GM21367 (cell line): ENCODE results near the gene AMTN.

Experiments
- ATAC-seq: cut with Tn5 transposase; IDR thresholded peaks from one replicate; pipeline ENCODE4 v1.9.1; 2021; ENCODE audit not compliant: unreplicated experiment

The AMTN gene

DNA sequence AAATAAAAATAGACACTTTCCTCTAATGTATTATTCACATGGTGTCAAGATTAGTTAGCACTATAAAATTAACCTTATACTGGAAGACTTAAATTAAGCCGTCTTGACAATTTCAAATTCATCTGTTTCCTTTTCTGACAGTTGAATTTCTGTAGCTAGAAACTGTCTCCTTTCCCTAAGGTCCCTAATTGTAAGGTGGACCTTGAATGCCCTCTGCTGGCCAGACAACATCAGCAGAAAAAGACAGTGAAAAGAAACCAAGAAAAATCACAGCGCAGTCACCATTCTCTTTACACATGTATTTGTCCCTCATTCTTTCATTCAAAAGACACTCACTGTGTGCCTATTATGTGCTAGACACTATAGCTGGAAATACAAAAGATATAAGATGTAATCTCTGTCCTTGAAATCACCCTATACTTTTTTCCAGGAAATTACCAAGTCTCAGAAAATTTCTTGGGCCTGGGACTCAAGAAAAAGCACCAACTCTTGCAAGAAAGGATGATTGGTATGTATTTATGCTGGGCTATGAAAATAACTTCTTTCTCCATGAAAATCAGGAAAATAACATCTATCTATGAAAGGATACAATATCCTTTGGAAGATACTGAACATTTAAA lies 41.0 kb downstream of the AMTN start:
- no peak for ATAC-seq

DNA sequence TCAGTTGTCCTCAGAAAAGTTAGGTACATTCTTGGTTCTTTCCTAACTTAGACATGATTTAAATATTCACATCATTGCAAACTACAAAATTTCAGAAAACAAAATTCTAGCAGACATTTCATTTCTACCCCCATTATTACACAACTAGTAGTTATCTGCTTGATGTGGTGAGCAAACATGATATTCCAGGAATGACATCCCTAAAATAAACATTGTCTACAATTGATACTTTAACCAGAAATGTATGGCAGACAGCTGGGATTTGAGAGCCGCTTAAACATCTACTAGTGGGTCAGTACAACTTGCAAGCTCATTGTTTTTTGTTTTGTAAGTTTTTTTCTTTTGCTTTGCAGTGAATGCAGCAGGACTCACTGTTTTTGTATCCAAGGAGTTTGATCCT lies 41.6 kb downstream of the AMTN start:
- ATAC-seq: no peak

DNA sequence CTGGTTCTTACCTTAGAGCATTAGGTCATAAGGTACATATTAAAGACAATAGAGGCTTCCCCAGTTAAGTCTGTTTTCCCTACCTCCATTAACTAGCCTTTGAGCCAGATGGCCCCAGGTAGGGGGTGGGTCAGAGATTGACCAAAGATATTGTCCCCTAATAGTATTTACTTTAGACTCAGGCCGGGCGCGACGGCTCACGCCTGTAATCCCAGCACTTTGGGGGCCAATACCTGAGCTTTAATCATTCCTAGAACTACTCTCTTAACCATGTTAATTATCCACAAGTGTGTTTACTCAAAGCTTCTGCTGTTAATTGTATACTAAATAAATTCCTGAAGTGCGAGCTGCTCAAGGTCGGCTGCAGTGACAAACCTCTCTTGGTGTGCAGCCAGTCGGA lies 45.7 kb downstream of the AMTN start:
- ATAC-seq: no peak

DNA sequence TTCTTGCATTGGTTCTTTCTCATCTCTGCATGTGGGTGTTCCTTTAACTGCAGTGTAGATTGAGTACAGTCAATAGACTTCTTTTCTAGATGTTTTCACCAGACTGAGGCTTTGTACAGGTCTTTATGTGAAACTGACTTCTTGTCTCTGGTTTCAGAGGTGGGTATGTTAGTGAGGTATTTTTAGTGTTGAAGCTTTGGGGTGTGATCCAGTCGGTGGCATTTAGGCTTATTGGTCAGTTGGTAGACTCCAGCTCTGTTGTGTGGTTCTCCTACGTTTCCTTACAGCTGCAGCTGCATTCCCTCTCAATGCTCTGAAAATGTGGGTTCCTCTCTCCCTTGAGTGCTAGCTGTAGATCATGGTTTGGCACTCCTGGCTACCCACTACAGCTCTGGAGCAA lies 52.4 kb downstream of the AMTN start:
- no peak for ATAC-seq

DNA sequence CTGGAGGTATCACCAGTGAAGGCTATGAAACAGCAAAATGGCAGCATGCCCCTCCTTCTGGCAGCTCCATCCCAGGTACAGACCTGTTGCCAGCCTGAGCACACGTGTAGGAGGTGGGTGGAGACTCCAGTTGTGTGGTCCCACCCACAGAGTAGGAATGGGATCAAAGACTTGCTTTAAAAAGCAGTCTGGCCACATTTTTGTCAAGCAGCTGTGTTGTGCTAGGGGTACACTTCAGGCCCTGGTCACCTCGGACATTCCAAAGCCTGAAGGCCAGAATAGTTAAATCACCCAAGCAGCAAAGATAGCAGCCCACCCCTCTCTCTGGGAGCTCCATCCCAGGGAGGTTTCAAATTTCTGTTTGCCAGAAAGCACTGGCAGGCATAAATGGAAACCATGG lies 53.4 kb downstream of the AMTN start:
- no peak for ATAC-seq

DNA sequence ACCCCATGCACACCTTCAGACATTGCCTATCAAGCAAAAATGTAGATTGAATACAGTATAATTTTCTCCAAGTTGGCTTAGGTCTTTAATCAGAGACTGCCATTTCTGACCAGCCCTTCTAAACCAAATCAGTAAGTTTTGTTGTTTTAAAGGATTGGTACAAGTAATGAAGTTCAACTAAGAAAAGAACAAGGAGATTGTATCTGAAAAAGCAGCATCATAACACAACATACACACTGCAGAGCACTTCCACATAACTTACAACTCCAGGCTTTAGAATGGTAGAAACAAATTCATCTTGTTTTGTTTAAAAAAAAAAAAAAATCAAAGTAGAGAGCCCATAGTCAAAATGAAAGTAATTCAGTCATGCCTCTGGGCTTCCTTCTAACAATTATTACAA lies 57.6 kb downstream of the AMTN start:
- no peak for ATAC-seq

- ATAC-seq: no peak
These were observed 59.0 kb downstream of the AMTN start for GRCh38 chr4:70577220-70577927.

- ATAC-seq: no peak
These were observed 63.6 kb downstream of the AMTN start for GRCh38 chr4:70581980-70582379.
